H1 (cell line): ENCODE data around the gene BCAS4. TPM values are rescaled to one million over a fixed set of nuclear protein-coding genes. Genes with fewer than 3 reads are reported as not detected.

Source experiments
- CTCF ChIA-PET: fragments of 300-600 bp; sonication (Branson Sonifier 250); formaldehyde crosslinking; loops from one replicate; lab custom pipeline; 2021; ENCODE audit not compliant: partially characterized antibody; lab: Charles Lee
- POLR2A ChIA-PET: fragments of 300-600 bp; sonication (Branson Sonifier 250); formaldehyde crosslinking; loops from one replicate; lab custom pipeline; 2021; ENCODE audit warnings: inconsistent platforms; ENCODE audit not compliant: partially characterized antibody; lab: Charles Lee
- DNase-seq, 2 experiments: peaks; one replicate each; pipeline versions ENCODE4 v3.0.0 to v3.0.0-alpha.2; 2010 to 2022; ENCODE audit warnings: low spot score in 2 of 2, low read depth in 1 of 2, mixed read lengths in 1 of 2
- FAIRE-seq: peaks from 2 replicates; lab custom pipeline; 2011; peaks lifted over from hg19 to GRCh38; lab: Jason Lieb, UNC
- H2AFZ ChIP-seq: 2 replicates; pipeline ENCODE4 v1.8.1; 2012; ENCODE audit warnings: low read length, inconsistent platforms
- H2AK5ac ChIP-seq: 2 replicates; pipeline ENCODE4 v1.6.1; 2013; ENCODE audit warnings: low read depth, low read length
- H2BK120ac ChIP-seq: replicated peaks from 2 replicates; pipeline ENCODE3; 2013; ENCODE audit warnings: low read depth, low read length, inconsistent platforms
- H2BK12ac ChIP-seq: 2 replicates; pipeline ENCODE4 v1.6.1; 2013; ENCODE audit warnings: low read depth, low read length
- H2BK15ac ChIP-seq: 2 replicates; pipeline ENCODE4 v1.6.1; 2013; ENCODE audit warnings: low read length
- H2BK20ac ChIP-seq: 2 replicates; pipeline ENCODE4 v1.6.1; 2013; ENCODE audit warnings: low read length
- H2BK5ac ChIP-seq: 2 replicates; pipeline ENCODE4 v1.6.1; 2013; ENCODE audit warnings: low read depth, low read length
- H3K14ac ChIP-seq: 2 replicates; pipeline ENCODE4 v1.6.1; 2013; ENCODE audit warnings: inconsistent platforms; ENCODE audit not compliant: insufficient read length
- H3K18ac ChIP-seq: 2 replicates; pipeline ENCODE4 v1.6.1; 2013; ENCODE audit warnings: low read length; ENCODE audit errors: extremely low read depth
- H3K23ac ChIP-seq: 2 replicates; pipeline ENCODE4 v1.6.1; 2013; ENCODE audit warnings: inconsistent platforms; ENCODE audit not compliant: insufficient read length
- H3K23me2 ChIP-seq: 2 replicates; pipeline ENCODE4 v1.6.1; 2013; ENCODE audit warnings: low read depth, low read length
- H3K27ac ChIP-seq: 2 replicates; pipeline ENCODE4 v1.6.1; 2011; ENCODE audit warnings: low read depth, low read length, inconsistent platforms
- H3K27me3 ChIP-seq, 4 experiments: replicated peaks in 1 of 4; 1 replicate in 1 of 4; 2 replicates in 3 of 4; pipeline versions ENCODE4 v1.6.1 to v1.8.1; 2011 to 2013; ENCODE audit warnings: low read length in 3 of 4, mild to moderate bottlenecking in 3 of 4, inconsistent platforms in 2 of 4, mixed read lengths in 2 of 4, moderate library complexity in 1 of 4; ENCODE audit not compliant: control insufficient read depth in 3 of 4, insufficient read depth in 3 of 4; ENCODE audit errors: extremely low read depth in 1 of 4
- H3K36me3 ChIP-seq, 4 experiments: 2 replicates each; pipeline versions ENCODE4 v1.6.1 to v1.8.1; 2011 to 2013; ENCODE audit warnings: mild to moderate bottlenecking in 4 of 4, low read length in 3 of 4, moderate library complexity in 2 of 4, control low read depth in 1 of 4, inconsistent platforms in 1 of 4; ENCODE audit not compliant: insufficient read depth in 4 of 4, control insufficient read depth in 2 of 4
- H3K4ac ChIP-seq: replicated peaks from 2 replicates; pipeline ENCODE3; 2013; ENCODE audit warnings: low read length, low read depth, mixed read lengths, inconsistent platforms; ENCODE audit not compliant: insufficient read length
- H3K4me1 ChIP-seq, 4 experiments: replicated peaks in 1 of 4; 1 replicate in 1 of 4; 2 replicates in 3 of 4; pipeline versions ENCODE4 v1.6.1 to v1.8.1; 2011 to 2013; ENCODE audit warnings: low read length in 3 of 4, inconsistent platforms in 2 of 4, mixed read lengths in 1 of 4; ENCODE audit not compliant: insufficient read depth in 4 of 4, control insufficient read depth in 3 of 4
- H3K4me2 ChIP-seq, 2 experiments: 2 replicates each; pipeline versions ENCODE4 v1.6.1 to v1.8.1; 2011 to 2013; ENCODE audit warnings: low read depth in 2 of 2, low read length in 2 of 2, control low read depth in 1 of 2, inconsistent platforms in 1 of 2, mild to moderate bottlenecking in 1 of 2; ENCODE audit not compliant: insufficient read depth in 1 of 2
- H3K4me3 ChIP-seq, 4 experiments: fragments of 200-600, 300-600 bp in 1 of 4; sonication (generic), shearing (Covaris generic), sonication (Bioruptor Twin) in 1 of 4; 2 replicates each; pipeline versions ENCODE4 v1.5.1 to v1.8.1; 2011 to 2016; ENCODE audit warnings: low read length in 4 of 4, low read depth in 3 of 4, control low read depth in 2 of 4, inconsistent platforms in 2 of 4, mild to moderate bottlenecking in 2 of 4, mixed read lengths in 1 of 4, moderate library complexity in 1 of 4; ENCODE audit not compliant: insufficient read depth in 2 of 4; ENCODE audit errors: extremely low read depth in 1 of 4
- H3K56ac ChIP-seq: replicated peaks from 2 replicates; pipeline ENCODE3; 2013; ENCODE audit warnings: low read depth, mild to moderate bottlenecking, mixed read lengths, low read length, inconsistent platforms; ENCODE audit not compliant: insufficient read length
- H3K79me1 ChIP-seq: 2 replicates; pipeline ENCODE4 v1.6.1; 2013; ENCODE audit warnings: low read depth, low read length, control low read depth
- H3K79me2 ChIP-seq, 2 experiments: 2 replicates each; pipeline versions ENCODE4 v1.6.1 to v1.8.1; 2012 to 2013; ENCODE audit warnings: low read length in 2 of 2, mild to moderate bottlenecking in 2 of 2, inconsistent platforms in 1 of 2; ENCODE audit not compliant: insufficient read depth in 2 of 2, control insufficient read depth in 1 of 2
- H3K9ac ChIP-seq, 4 experiments: replicated peaks in 1 of 4; 1 replicate in 1 of 4; 2 replicates in 3 of 4; pipeline versions ENCODE4 v1.6.1 to v1.8.1; 2011 to 2013; ENCODE audit warnings: low read depth in 3 of 4, low read length in 3 of 4, control low read depth in 2 of 4, mild to moderate bottlenecking in 2 of 4, moderate library complexity in 2 of 4, inconsistent platforms in 1 of 4; ENCODE audit errors: extremely low read depth in 1 of 4
- H3K9me3 ChIP-seq, 2 experiments: 2 replicates each; pipeline versions ENCODE4 v1.6.1 to v1.8.1; 2012 to 2013; ENCODE audit warnings: mild to moderate bottlenecking in 2 of 2, moderate library complexity in 2 of 2, control low read depth in 1 of 2, inconsistent platforms in 1 of 2, low read depth in 1 of 2, low read length in 1 of 2, mixed read lengths in 1 of 2; ENCODE audit not compliant: insufficient read depth in 2 of 2
- H4K20me1 ChIP-seq, 2 experiments: replicated peaks in 1 of 2; 2 replicates each; pipeline versions ENCODE3 to v1.8.1; 2011 to 2013; ENCODE audit warnings: inconsistent platforms in 2 of 2, low read length in 2 of 2, mild to moderate bottlenecking in 1 of 2; ENCODE audit not compliant: insufficient read depth in 2 of 2, control insufficient read depth in 1 of 2
- H4K5ac ChIP-seq: 2 replicates; pipeline ENCODE4 v1.6.1; 2013; ENCODE audit warnings: low read length, low read depth, mixed read lengths, inconsistent platforms; ENCODE audit not compliant: insufficient read length
- H4K8ac ChIP-seq: 2 replicates; pipeline ENCODE4 v1.8.0; 2013; ENCODE audit warnings: mild to moderate bottlenecking, moderate library complexity, low read length, inconsistent platforms; ENCODE audit not compliant: insufficient read depth; ENCODE audit errors: extremely low read depth
- H4K91ac ChIP-seq: replicated peaks from 2 replicates; pipeline ENCODE3; 2013; ENCODE audit warnings: low read length, mixed read lengths, inconsistent platforms; ENCODE audit not compliant: insufficient read length
- CBX5 ChIP-seq: fragments of 300-800, 300-1000 bp; sonication (generic); IDR thresholded peaks from 2 replicates; pipeline ENCODE4 v1.7.1; 2016; ENCODE audit warnings: antibody characterized with exemption, low read length, low read depth
- EZH2 ChIP-seq: fragments of 200-600 bp; sonication (generic); IDR thresholded peaks from 2 replicates; pipeline ENCODE4 v1.7.1; 2012; ENCODE audit warnings: low read depth, mild to moderate bottlenecking, moderate library complexity, low read length, inconsistent platforms; ENCODE audit not compliant: severe bottlenecking
- GTF2F1 ChIP-seq: IDR thresholded peaks from 2 replicates; pipeline ENCODE4 v1.6.1; 2012; ENCODE audit warnings: low read depth, low read length, improper control_type of control experiment, borderline replicate concordance
- HDAC6 ChIP-seq: IDR thresholded peaks from one replicate; pipeline ENCODE4 v1.7.1; 2012; ENCODE audit warnings: low read depth, mild to moderate bottlenecking, inconsistent platforms, low read length, moderate library complexity
- JUND ChIP-seq: IDR thresholded peaks from 2 replicates; pipeline ENCODE4 v1.6.1; 2011; ENCODE audit warnings: mild to moderate bottlenecking, improper control_type of control experiment, low read length
- KDM1A ChIP-seq: fragments of 200-600, 300-600 bp; sonication (generic); IDR thresholded peaks from 2 replicates; pipeline ENCODE4 v1.7.1; 2016; ENCODE audit warnings: mild to moderate bottlenecking, low read length, borderline replicate concordance
- TCF12 ChIP-seq: IDR thresholded peaks from 2 replicates; pipeline ENCODE4 v1.6.1; 2011; ENCODE audit warnings: low read depth, mild to moderate bottlenecking, low read length
- WGBS, 2 experiments: shearing (Covaris generic) in 1 of 2; methylation state at CpG; one replicate each; pipeline versions ENCODE4 v1.1.6 to v1.1.7; 2013 to 2015; ENCODE audit warnings: low lambda C conversion rate in 2 of 2, mixed read lengths in 2 of 2, inconsistent platforms in 1 of 2, low coverage in 1 of 2, missing lambda C conversion rate in 1 of 2; ENCODE audit not compliant: insufficient replicate concordance in 2 of 2, insufficient coverage in 1 of 2, insufficient read length in 1 of 2; ENCODE audit errors: extremely low coverage in 1 of 2, missing lambda C conversion rate in 1 of 2; 5-methylcytosine and 5-hydroxymethylcytosine counted together
- long read RNA-seq, 2 experiments: library from RNA in 1 of 2; library from capped mRNA in 1 of 2; stranded (forward); transcript quantifications; one replicate each; pipeline ENCODE4 v2.0.0, GENCODE V29; 2021; ENCODE audit warnings: inconsistent platforms in 1 of 2
- polyA minus RNA-seq, 3 experiments: library from RNA; depleted of rRNA, polyadenylated mRNA; stranded (reverse); fragments of >200 nt; gene quantifications; 1 replicate in 2 of 3; 2 replicates in 1 of 3; pipeline ENCODE4 v1.2.3, GENCODE V29; 2011
- polyA plus RNA-seq, 7 experiments: library from polyadenylated mRNA; depleted of rRNA in 3 of 7; stranded (reverse) in 5 of 7; unstranded in 2 of 7; fragments of >200 nt in 5 of 7; fragments of 200-250 nt in 2 of 7; gene quantifications; 1 replicate in 5 of 7; 2 replicates in 1 of 7; 4 replicates in 1 of 7; pipeline versions ENCODE4 v1.2.1 to v1.2.3, GENCODE V29; 2011 to 2013; ENCODE audit warnings: missing spikeins in 2 of 7, mixed read lengths in 2 of 7
- total RNA-seq: library from RNA; stranded (reverse); fragmentation: NEBNext Ultra II Directional; extraction: Animal tissue kit (Norgen Biotek cat#: 25700); gene quantifications from 2 replicates; pipeline ENCODE4 v1.2.1, GENCODE V29; 2021

Gene BCAS4, protein sequence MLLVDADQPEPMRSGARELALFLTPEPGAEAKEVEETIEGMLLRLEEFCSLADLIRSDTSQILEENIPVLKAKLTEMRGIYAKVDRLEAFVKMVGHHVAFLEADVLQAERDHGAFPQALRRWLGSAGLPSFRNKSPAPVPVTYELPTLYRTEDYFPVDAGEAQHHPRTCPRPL
- total RNA-seq (21.2 and 21.4 TPM in 2 replicates), polyA plus RNA-seq (2011; rRNA removed) (22.4 and 23.6 TPM in 2 replicates), polyA minus RNA-seq (2011; rRNA and poly(A)+ RNA removed) (9.7 and 10.2 TPM in 2 replicates)
- polyA plus RNA-seq (2011; cell fraction: cytosol; rRNA removed): 38.7 TPM
- polyA plus RNA-seq (2011; cell fraction: nucleus; rRNA removed): 30.4 TPM
- polyA plus RNA-seq (2012, experiment 1 of 2): 20.6 to 32.3 TPM (median 27.0 TPM) in 4 replicates
- polyA plus RNA-seq (2012, experiment 2 of 2): 17.8 TPM
- 9.6 TPM for polyA plus RNA-seq (2013, experiment 1 of 2)
- 8.0 TPM for polyA plus RNA-seq (2013, experiment 2 of 2)
- polyA minus RNA-seq (2011; cell fraction: cytosol; rRNA and poly(A)+ RNA removed): 10.0 TPM
- polyA minus RNA-seq (2011; cell fraction: nucleus; rRNA and poly(A)+ RNA removed): 7.3 TPM
- long read RNA-seq, experiment 1, full-length matches to known transcripts: 16 of 26 reads
- long read RNA-seq, experiment 1, partial matches to known transcripts: 8 of 26 reads
- long read RNA-seq, experiment 1, other reads (novel, unspliced or antisense): 2 of 26 reads
- long read RNA-seq, experiment 2, full-length matches to known transcripts: 36 of 43 reads
- long read RNA-seq, experiment 2, partial matches to known transcripts: 0 of 43 reads
- long read RNA-seq, experiment 2, other reads (novel, unspliced or antisense): 7 of 43 reads

GRCh38 chr20:50794846-50795634 is at the start of gene BCAS4:
BCAS4 (plus strand) TSS chr20:50795061; CDS start chr20:50795084, 23 bp downstream.
- Histone ChIP-seq H4K5ac (no peak within 1 kb of the TSS), H4K20me1 (no peaks in the 10 kb centered on the region), H3K27me3 (no peaks in the 10 kb centered on the region; a peak in 1 of 7 replicates), H2BK5ac (no peak within 1 kb of the TSS), H3K79me2 (no peaks in the 10 kb centered on the region; a peak in 1 of 4 replicates), H3K23me2 (peaks cover 1% of the 10 kb centered on the region; the same call in 1 of the 2 replicates), H4K91ac (no peak within 1 kb of the TSS), H3K4ac (no peak within 1 kb of the TSS), H3K23ac (no peak within 1 kb of the TSS), H4K8ac (peak within 1 kb of the TSS; percentile 53; the same call in 1 of the 2 replicates), H2BK12ac (no peak within 1 kb of the TSS), H2BK120ac (no peak within 1 kb of the TSS), H3K9ac (peak within 1 kb of the TSS in 3 of 4 experiments; percentile 45 to 55 (median 45); a peak in 5 of 7 replicates), H3K4me2 (peak within 1 kb of the TSS; percentile 56 to 67), H2AFZ (peak within 1 kb of the TSS; percentile 71; the same call in 1 of the 2 replicates), H3K56ac (peak within 1 kb of the TSS; percentile 77), H3K4me3 (peak within 1 kb of the TSS; percentile 72 to 93 (median 82)), H3K79me1 (peaks cover 4% of the 10 kb centered on the region), H3K27ac (no peak within 1 kb of the TSS), H2AK5ac (no peak within 1 kb of the TSS), H3K4me1 (peaks cover 3 to 6% (median 4%) of the 10 kb centered on the region in 4 experiments; a peak in 5 of 7 replicates), H3K14ac (no peak within 1 kb of the TSS), H3K36me3 (no peaks in the 10 kb centered on the region), H2BK20ac (no peak within 1 kb of the TSS), H3K9me3 (no peaks in the 10 kb centered on the region), H3K18ac (peak within 1 kb of the TSS; percentile 48), H2BK15ac (no peak within 1 kb of the TSS)
- WGBS, 2 experiments: 2% methylated on average over 63 of the region's 92 CpGs; no CpG with 5 or more reads in 1 of the 2 experiments
- FAIRE-seq: no peak
- peak; percentile 79 to 89 for DNase-seq
- ChIA-PET POLR2A (interaction anchor here (0.6 to 2.5 kb wide), 13 partner anchors 13 to 170 kb away, joined by 3 to 30 read pairs (median 3); partner anchors contain the start of genes ADNP, DPM1 and MOCS3), CTCF (interaction anchor here (0.7 to 7.8 kb wide), 50 partner anchors 8 to 207 kb away, joined by 3 to 68 read pairs (median 5); partner anchors contain the start of genes ADNP, DPM1, MOCS3 and RIPOR3)
- TF ChIP-seq JUND: no peak
- TF ChIP-seq CBX5: no peak
- 0 out of 2 replicates have a peak, but pooled peaks have one; percentile 85 for TF ChIP-seq TCF12
- TF ChIP-seq GTF2F1: no peak
- no peak for TF ChIP-seq EZH2
- TF ChIP-seq KDM1A: no peak
- TF ChIP-seq HDAC6: no peak
